GM21367 (cell line): ENCODE measurements around the gene PPM1D.
A peak's percentile ranks its signal among the peaks of the same experiment; 100 is the strongest.
"Not testable (repeated sequence)": the region's sequence is repeated elsewhere in the genome, so short reads cannot be mapped to it uniquely, and the experiment has no call there.

Source experiments
- ATAC-seq: cut with Tn5 transposase; IDR thresholded peaks from one replicate; pipeline ENCODE4 v1.9.1; 2021; ENCODE audit not compliant: unreplicated experiment

Gene PPM1D

GRCh38 chr17:60664022-60664421 lies 64.0 kb downstream of the PPM1D start:
- ATAC-seq = no peak

GRCh38 chr17:60665602-60666001 lies 65.6 kb downstream of the PPM1D start:
- ATAC-seq = no peak

GRCh38 chr17:60668741-60669140 lies 68.7 kb downstream of the PPM1D start:
- ATAC-seq = not testable (repeated sequence)

- no peak for ATAC-seq
Observed at GRCh38 chr17:60671482-60671881, 71.5 kb downstream of the PPM1D start.

GRCh38 chr17:60674637-60675036 lies 74.6 kb downstream of the PPM1D start:
- not testable (repeated sequence) for ATAC-seq

GRCh38 chr17:60675997-60676396 lies 76.0 kb downstream of the PPM1D start:
- no peak for ATAC-seq

- ATAC-seq = no peak
Observed at GRCh38 chr17:60676758-60677307, 76.8 kb downstream of the PPM1D start.

- ATAC-seq = peak; percentile 97
Observed at GRCh38 chr17:60677308-60678117, 77.5 kb downstream of the PPM1D start, which contains the start of gene BCAS3. Gene BCAS3, plus strand, starts transcription at chr17:60677851.

- ATAC-seq = no peak
Observed at GRCh38 chr17:60678118-60678444, 78.1 kb downstream of the PPM1D start.

GRCh38 chr17:60679287-60679686 lies 79.3 kb downstream of the PPM1D start:
- ATAC-seq = no peak

GRCh38 chr17:60680754-60681153 lies 80.8 kb downstream of the PPM1D start:
- no peak for ATAC-seq

- no peak for ATAC-seq
Observed at GRCh38 chr17:60685437-60685836, 85.4 kb downstream of the PPM1D start.

GRCh38 chr17:60695960-60696359 lies 96.0 kb downstream of the PPM1D start:
- no peak for ATAC-seq

- ATAC-seq = no peak
Observed at GRCh38 chr17:60699090-60699489, 99.1 kb downstream of the PPM1D start.

GRCh38 chr17:60704170-60704569 lies 104.2 kb downstream of the PPM1D start:
- no peak for ATAC-seq

- no peak for ATAC-seq
Observed at GRCh38 chr17:60712675-60713074, 112.7 kb downstream of the PPM1D start.

GRCh38 chr17:60713608-60714007 lies 113.6 kb downstream of the PPM1D start:
- ATAC-seq = no peak
